Stimulated activated CD8-positive, alpha-beta memory T cell treated with anti-CD3 and anti-CD28 coated beads, Interleukin-4, amount 100 ng/mL, for 1 hour (primary cell): Measurements from ENCODE around the gene MOGAT2.
"Not testable (repeated sequence)": the region's sequence is repeated elsewhere in the genome, so short reads cannot be mapped to it uniquely, and the experiment has no call there.

Experiments used
- DNase-seq, 2 donors: peaks; one replicate each; pipeline ENCODE4 v3.0.0-alpha.2; 2020; ENCODE audit warnings: low read depth in 2 of 2, low spot score in 1 of 2

The MOGAT2 gene

GRCh38 chr11:75717608-75718418, at the start of gene MOGAT2:
MOGAT2 (plus strand) TSS chr11:75717838; CDS start chr11:75717889, 51 bp downstream.
- no peak for DNase-seq

GRCh38 chr11:75668451-75669297, 49.0 kb upstream of the MOGAT2 start, which contains the start of gene MAP6:
MAP6 (minus strand) TSS chr11:75669038; CDS start chr11:75668369, 669 bp downstream.
- no peak for DNase-seq

- DNase-seq = no peak
Observed at GRCh38 chr11:75673977-75674582, 43.6 kb upstream of the MOGAT2 start.

GRCh38 chr11:75677275-75677674, 40.4 kb upstream of the MOGAT2 start:
- no peak for DNase-seq

GRCh38 chr11:75677909-75678308, 39.7 kb upstream of the MOGAT2 start:
- DNase-seq = no peak

- DNase-seq = no peak
Observed at GRCh38 chr11:75678620-75679259, 38.9 kb upstream of the MOGAT2 start.

- no peak for DNase-seq
Observed at GRCh38 chr11:75679566-75679965, 38.1 kb upstream of the MOGAT2 start.

- not testable (repeated sequence) for DNase-seq
Observed at GRCh38 chr11:75683856-75684255, 33.8 kb upstream of the MOGAT2 start.

GRCh38 chr11:75689863-75690609, 27.6 kb upstream of the MOGAT2 start:
- no peak for DNase-seq

GRCh38 chr11:75691804-75692203, 25.8 kb upstream of the MOGAT2 start:
- no peak for DNase-seq

GRCh38 chr11:75697906-75698581, 19.6 kb upstream of the MOGAT2 start:
- no peak for DNase-seq

GRCh38 chr11:75700940-75701339, 16.7 kb upstream of the MOGAT2 start:
- no peak for DNase-seq

- no peak for DNase-seq
Observed at GRCh38 chr11:75703695-75704237, 13.9 kb upstream of the MOGAT2 start.

- DNase-seq = no peak
Observed at GRCh38 chr11:75705541-75705940, 12.1 kb upstream of the MOGAT2 start.

- DNase-seq = peak; percentile 29 to 33
Observed at GRCh38 chr11:75706260-75706729, 11.3 kb upstream of the MOGAT2 start.

- DNase-seq = no peak
Observed at GRCh38 chr11:75714211-75714610, 3.4 kb upstream of the MOGAT2 start.

- no peak for DNase-seq
Observed at GRCh38 chr11:75715688-75716087, 1.9 kb upstream of the MOGAT2 start.

GRCh38 chr11:75716659-75717058, 979 bp upstream of the MOGAT2 start:
- no peak for DNase-seq
